Measurements from ENCODE around the gene AKR1D1.
"Not testable (repeated sequence)": the region's sequence is repeated elsewhere in the genome, so short reads cannot be mapped to it uniquely, and the experiment has no call there.

AKR1D1 gene, protein sequence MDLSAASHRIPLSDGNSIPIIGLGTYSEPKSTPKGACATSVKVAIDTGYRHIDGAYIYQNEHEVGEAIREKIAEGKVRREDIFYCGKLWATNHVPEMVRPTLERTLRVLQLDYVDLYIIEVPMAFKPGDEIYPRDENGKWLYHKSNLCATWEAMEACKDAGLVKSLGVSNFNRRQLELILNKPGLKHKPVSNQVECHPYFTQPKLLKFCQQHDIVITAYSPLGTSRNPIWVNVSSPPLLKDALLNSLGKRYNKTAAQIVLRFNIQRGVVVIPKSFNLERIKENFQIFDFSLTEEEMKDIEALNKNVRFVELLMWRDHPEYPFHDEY

DNA sequence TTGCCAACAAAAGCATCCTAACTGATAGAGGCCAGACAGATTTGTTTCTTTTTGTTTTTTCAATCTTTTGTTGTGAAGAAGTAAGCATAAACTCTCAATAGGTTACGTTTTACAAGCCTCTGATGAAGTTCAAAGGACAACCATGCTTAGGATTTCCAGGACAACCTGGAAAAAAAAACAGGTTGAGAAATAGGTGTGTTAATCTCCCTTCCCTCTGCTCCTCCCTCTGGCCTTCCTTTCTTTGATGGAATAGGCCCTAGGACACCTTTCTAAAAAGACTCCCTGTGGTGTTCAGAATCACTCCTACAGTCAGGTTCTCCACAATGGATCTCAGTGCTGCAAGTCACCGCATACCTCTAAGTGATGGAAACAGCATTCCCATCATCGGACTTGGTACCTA lies at the start of gene AKR1D1:
Gene AKR1D1, plus strand, starts transcription at position 264 of the 400 bp plus-strand sequence. Its CDS starts 60 bp downstream, at position 324.
- DNase-seq (ENCODE audit: low read depth), result no peak

DNA sequence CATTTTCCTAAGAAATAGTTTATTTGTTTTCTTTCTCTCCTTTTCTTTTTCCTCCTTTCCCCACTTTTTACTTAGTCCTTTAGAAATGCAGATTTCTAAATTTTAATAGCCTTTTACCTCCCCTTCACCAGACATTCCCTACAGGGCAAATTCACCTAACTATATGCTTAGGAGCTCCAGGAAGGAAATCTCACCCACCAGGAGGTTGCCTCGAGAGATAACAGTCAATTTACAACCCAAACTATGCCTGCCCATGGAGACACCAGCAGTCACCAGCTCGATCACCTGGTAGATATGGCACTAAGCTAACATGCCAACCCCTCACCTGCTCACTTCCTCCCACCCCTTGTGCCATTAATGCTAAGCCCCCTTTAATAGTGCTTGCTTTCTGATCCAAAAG lies 49.2 kb upstream of the AKR1D1 start:
- no peak for DNase-seq (ENCODE audit: low read depth)

- no peak for DNase-seq (ENCODE audit: low read depth)
These were observed 47.1 kb upstream of the AKR1D1 start for GRCh38 chr7:138029126-138029525.

DNA sequence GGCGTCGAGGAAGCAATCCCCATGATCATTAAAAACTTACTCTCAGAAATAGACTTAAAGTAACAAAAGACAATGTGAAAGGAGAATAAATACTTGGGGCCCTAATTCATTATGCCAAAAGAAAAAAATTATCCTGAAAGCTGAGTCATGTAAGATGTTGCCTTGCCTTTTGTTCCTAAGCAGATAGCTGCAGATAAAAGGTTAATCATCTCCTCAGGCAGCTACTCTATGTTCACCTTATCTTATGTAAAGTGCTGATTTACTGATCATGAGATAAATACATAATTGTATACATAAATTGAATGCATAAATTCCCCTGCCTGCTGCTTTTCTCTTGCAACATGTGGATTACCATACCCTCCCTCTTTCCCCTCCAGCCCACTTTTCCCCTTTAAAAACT lies 46.3 kb upstream of the AKR1D1 start:
- no peak for DNase-seq (ENCODE audit: low read depth)

- DNase-seq (ENCODE audit: low read depth), result no peak
These were observed 45.4 kb upstream of the AKR1D1 start for GRCh38 chr7:138030679-138031351.

GRCh38 chr7:138032186-138032585 lies 44.1 kb upstream of the AKR1D1 start:
- no peak for DNase-seq (ENCODE audit: low read depth)

- DNase-seq (ENCODE audit: low read depth), result no peak
These were observed 43.5 kb upstream of the AKR1D1 start for GRCh38 chr7:138032770-138033169.

DNA sequence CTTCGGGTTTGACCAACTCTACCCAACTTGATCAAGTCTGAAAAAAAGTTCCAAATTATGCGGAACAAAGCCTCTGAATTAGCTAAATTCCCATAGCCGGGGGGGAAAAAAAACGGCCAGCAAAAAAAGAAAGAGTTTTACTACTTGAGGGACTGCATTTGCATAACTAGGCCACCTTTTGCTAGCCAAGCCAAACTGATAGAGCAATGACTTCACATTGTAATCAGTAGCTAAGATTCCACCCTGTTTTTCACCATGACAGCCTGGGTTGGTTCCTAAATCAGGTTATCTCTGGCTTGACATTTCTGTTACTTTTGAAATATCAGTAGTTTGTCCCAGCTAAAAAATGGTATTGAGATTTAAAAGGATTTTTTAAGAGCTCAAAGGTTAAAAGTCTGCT lies 43.0 kb upstream of the AKR1D1 start:
- DNase-seq (ENCODE audit: low read depth), result no peak

GRCh38 chr7:138036135-138036534 lies 40.1 kb upstream of the AKR1D1 start:
- DNase-seq (ENCODE audit: low read depth), result no peak

GRCh38 chr7:138040063-138040462 lies 36.2 kb upstream of the AKR1D1 start:
- DNase-seq (ENCODE audit: low read depth), result not testable (repeated sequence)

DNA sequence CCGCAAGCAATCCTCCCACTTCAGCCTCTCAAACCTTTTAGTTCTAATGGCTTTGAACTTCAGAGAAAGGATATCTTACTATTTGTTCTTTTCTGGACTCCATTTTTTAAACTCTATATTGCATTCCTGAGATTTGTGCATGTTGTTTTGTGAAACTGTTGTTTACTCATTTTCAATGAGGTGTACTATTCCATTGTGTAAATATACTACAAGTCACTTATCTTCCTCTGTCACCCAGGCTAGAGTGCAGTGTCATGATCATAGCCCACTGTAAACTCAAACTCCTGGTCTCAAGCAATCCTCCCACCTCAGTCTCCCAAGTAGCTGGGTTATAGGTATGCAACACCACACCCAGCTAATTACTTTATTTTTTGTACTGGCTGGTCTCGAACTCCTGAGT lies 31.4 kb upstream of the AKR1D1 start:
- no peak for DNase-seq (ENCODE audit: low read depth)

- no peak for DNase-seq (ENCODE audit: low read depth)
These were observed 28.4 kb upstream of the AKR1D1 start for GRCh38 chr7:138047907-138048306.

DNA sequence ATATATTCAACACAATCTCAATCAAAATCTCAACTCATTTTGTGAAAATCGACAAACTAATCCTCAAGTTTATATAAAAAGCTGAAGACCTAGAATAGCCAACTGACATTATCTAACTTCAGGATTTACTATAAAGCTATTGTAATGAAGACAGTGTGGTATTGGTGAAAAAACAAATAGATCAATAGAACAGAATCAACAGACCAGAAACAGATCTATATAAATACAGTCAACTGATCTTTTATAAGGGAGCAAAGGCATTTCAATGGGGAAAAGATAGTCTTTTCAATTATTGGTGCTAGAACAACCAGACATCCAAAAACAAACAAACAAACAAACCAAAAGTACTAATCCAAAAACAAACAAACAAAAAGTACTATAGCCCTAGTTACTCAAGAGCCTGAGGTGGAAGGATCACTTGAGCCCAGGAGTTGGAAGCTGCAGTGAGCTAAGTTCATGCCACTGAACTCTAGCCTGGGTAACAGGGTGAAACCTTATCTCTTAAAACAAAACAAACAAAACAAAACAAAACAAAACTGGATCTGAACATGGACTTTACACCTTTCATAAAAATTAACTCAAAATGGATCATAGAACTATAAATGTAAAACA lies 26.6 kb upstream of the AKR1D1 start:
- no peak for DNase-seq (ENCODE audit: low read depth)

DNA sequence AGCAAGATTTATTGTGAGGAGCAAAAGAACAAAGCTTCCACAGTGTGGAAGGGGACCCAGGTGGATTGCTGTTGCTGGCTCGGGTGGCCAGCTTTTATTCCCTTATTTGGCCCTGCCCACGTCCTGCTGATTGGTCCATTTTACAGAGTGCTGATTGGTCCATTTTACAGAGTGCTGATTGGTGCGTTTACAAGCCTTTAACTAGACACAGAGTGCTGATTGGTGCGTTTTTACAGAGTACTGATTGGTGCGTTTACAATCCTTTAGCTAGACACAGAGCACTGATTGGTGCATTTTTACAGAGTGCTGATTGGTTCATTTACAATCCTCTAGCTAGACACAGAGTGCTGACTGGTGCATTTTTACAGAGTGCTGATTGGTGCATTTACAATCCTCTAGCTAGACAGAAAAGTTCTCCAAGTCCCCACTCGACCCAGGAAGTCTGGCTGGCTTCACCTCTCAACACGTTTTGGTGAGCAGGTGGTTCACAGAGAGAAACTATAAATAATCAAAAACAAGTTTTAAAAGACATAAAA lies 24.5 kb upstream of the AKR1D1 start:
- DNase-seq (ENCODE audit: low read depth), result not testable (repeated sequence)

DNA sequence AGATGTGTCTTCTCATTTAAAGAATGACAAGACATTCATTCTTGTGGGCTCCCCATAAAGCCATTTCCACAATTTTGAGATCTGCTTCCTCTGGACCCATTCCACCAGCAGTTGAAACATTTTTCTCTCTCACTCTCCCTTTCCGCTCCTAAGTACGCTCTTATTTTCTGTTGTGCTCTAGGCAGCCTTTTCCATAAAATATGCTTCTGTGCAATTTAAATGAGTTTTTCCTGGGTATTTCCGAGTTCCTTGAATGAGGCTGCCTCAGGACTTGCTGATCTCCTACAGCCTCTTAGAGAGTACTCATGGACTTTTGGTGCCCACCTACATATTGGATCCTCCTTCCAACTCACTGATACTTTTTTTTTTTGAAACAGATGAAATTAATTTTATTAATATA lies 23.6 kb upstream of the AKR1D1 start:
- DNase-seq (ENCODE audit: low read depth), result no peak

GRCh38 chr7:138055698-138056097 lies 20.6 kb upstream of the AKR1D1 start:
- DNase-seq (ENCODE audit: low read depth), result not testable (repeated sequence)

DNA sequence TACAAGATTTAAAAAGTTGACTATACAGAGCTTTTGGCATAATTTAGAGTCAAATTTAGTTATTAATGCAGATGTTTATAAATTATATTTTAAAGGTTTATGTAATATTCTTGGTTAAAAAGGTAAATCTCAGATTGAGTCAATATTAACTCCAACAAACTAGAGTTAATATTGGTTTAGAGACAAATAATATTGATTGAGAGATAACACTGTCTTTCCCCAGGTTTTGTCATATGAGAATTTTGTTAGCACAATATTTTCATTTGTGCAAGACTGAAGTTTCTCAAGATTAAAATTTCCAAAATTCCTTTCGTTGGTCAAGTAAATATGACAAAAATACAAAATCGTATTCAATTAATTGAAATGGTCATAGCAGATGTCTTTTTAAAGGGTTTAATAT lies 12.9 kb upstream of the AKR1D1 start:
- DNase-seq (ENCODE audit: low read depth), result no peak

- no peak for DNase-seq (ENCODE audit: low read depth)
These were observed 11.4 kb upstream of the AKR1D1 start for GRCh38 chr7:138064856-138065357.

DNA sequence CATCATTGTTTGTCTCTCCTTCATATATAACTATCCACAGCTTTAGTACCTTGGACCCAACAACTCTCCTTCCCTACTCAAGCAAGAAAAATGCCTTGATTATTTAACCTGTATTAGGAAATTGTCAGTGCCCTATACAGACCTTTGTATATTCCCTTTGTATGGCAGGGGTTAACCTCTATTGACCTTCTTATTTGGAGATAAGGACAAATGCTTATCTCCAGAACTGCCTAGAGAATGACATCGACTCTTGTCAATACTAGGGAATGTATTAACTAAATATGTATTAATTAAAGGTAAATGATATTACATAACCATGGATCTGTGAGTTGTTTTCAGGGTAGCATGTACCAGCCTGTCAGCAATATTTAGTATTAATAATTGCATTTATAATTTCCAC lies 10.4 kb upstream of the AKR1D1 start:
- DNase-seq (ENCODE audit: low read depth), result no peak

DNA sequence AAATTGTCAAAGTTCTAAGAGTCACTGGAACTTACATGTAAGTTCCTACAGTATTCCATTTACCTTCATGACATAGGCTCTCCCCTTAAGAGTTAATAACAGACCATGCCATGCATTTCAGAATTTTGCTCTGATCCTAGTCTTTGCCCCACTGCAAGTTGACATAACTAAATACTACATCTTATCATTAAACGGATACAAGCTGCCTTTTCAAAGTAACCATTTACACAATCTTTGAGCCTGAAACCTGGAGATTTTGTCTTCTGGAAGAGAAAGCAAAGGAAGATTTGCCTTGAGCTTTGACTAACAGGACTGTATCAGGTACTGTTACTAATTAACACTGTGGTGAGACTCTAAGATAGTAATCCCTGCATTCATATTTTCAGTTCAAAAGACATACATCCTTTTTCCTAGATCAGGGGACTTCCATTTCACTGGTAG lies 9.3 kb upstream of the AKR1D1 start:
- DNase-seq (ENCODE audit: low read depth), result no peak

- no peak for DNase-seq (ENCODE audit: low read depth)
These were observed 8.5 kb upstream of the AKR1D1 start for GRCh38 chr7:138067774-138068173.

- no peak for DNase-seq (ENCODE audit: low read depth)
These were observed 5.4 kb upstream of the AKR1D1 start for GRCh38 chr7:138070908-138071307.

GRCh38 chr7:138072726-138073125 lies 3.5 kb upstream of the AKR1D1 start:
- DNase-seq (ENCODE audit: low read depth), result no peak
